Adrenal gland (tissue), 5 donors: ENCODE results near the gene DOCK11.

Experiments used
- POLR2A ChIP-seq, 2 donors: fragments of 450-650 bp; IDR thresholded peaks; one replicate each; pipeline ENCODE4 v1.6.1; 2017; ENCODE audit warnings: antibody characterized with exemption in 2 of 2, mild to moderate bottlenecking in 2 of 2, moderate library complexity in 1 of 2
- TF ChIP-seq, protein P1 (sequence below), 6 experiments: fragments of 450-650 bp in 4 of 6; fragments of 200-600 bp in 2 of 6; sonication (generic) in 1 of 6; IDR thresholded peaks; 1 replicate in 5 of 6; 2 replicates in 1 of 6; pipeline versions ENCODE4 v1.5.1 to v1.8.0; 2016 to 2021; ENCODE audit warnings: antibody characterized with exemption in 6 of 6, mild to moderate bottlenecking in 2 of 6, moderate library complexity in 1 of 6
- donor health status: DM: no; HTN: no; CAD: no.

DNA sequence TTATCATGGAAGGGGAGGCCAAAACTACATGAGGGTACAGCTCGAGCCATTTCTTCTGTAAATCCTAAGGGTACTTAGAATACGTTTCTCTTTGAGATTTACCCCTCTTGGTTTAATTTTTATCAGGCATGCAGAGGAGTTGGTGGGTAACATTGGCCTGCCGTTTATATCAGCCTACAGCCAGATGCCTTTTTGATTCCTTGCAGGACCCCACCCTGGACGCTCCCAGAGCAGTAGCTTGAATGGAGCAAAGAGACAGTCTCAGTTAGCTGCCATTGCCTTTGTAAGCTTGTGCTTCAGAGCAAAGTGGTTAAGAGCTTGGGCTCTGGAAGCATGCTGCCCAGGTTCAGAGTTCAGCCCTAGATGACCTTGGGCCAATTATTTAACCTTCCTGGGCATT is 9.0 kb downstream of the DOCK11 start:
- TF ChIP-seq, protein P1, sequence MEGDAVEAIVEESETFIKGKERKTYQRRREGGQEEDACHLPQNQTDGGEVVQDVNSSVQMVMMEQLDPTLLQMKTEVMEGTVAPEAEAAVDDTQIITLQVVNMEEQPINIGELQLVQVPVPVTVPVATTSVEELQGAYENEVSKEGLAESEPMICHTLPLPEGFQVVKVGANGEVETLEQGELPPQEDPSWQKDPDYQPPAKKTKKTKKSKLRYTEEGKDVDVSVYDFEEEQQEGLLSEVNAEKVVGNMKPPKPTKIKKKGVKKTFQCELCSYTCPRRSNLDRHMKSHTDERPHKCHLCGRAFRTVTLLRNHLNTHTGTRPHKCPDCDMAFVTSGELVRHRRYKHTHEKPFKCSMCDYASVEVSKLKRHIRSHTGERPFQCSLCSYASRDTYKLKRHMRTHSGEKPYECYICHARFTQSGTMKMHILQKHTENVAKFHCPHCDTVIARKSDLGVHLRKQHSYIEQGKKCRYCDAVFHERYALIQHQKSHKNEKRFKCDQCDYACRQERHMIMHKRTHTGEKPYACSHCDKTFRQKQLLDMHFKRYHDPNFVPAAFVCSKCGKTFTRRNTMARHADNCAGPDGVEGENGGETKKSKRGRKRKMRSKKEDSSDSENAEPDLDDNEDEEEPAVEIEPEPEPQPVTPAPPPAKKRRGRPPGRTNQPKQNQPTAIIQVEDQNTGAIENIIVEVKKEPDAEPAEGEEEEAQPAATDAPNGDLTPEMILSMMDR (IDR thresholded peaks at IDR 0.05): no peak
- no peak for TF ChIP-seq POLR2A (IDR thresholded peaks at IDR 0.05)
